ENCODE data around the gene AIG1.
"Not testable (repeated sequence)": the region's sequence is repeated elsewhere in the genome, so short reads cannot be mapped to it uniquely, and the experiment has no call there.

The AIG1 gene

GRCh38 chr6:143055891-143056290 lies 4.8 kb upstream of the AIG1 start:
- DNase-seq (ENCODE audit: low read depth in 3 of 3), result no peak

GRCh38 chr6:143058987-143059386 lies 1.7 kb upstream of the AIG1 start:
- no peak for DNase-seq (ENCODE audit: low read depth in 3 of 3)

GRCh38 chr6:143059663-143060353 lies 881 bp upstream of the AIG1 start:
- DNase-seq (ENCODE audit: low read depth in 3 of 3), result peak in 2 of 3 donors; percentile 11 to 20

- DNase-seq (ENCODE audit: low read depth in 3 of 3), result peak; percentile 30 to 65 (median 56)
These were observed 309 bp upstream of the AIG1 start for GRCh38 chr6:143060354-143060805.

- no peak for DNase-seq (ENCODE audit: low read depth in 3 of 3)
These were observed 1.1 kb downstream of the AIG1 start for GRCh38 chr6:143061597-143062385.

- no peak for DNase-seq (ENCODE audit: low read depth in 3 of 3)
These were observed 1.9 kb downstream of the AIG1 start for GRCh38 chr6:143062551-143062950.

GRCh38 chr6:143063631-143064030 lies 2.9 kb downstream of the AIG1 start:
- DNase-seq (ENCODE audit: low read depth in 3 of 3), result no peak

- no peak for DNase-seq (ENCODE audit: low read depth in 3 of 3)
These were observed 3.6 kb downstream of the AIG1 start for GRCh38 chr6:143064271-143064670.

- no peak for DNase-seq (ENCODE audit: low read depth in 3 of 3)
These were observed 4.4 kb downstream of the AIG1 start for GRCh38 chr6:143064951-143065683.

- no peak for DNase-seq (ENCODE audit: low read depth in 3 of 3)
These were observed 7.3 kb downstream of the AIG1 start for GRCh38 chr6:143068001-143068400.

GRCh38 chr6:143074101-143074500 lies 13.4 kb downstream of the AIG1 start:
- DNase-seq (ENCODE audit: low read depth in 3 of 3), result no peak

- no peak for DNase-seq (ENCODE audit: low read depth in 3 of 3)
These were observed 14.1 kb downstream of the AIG1 start for GRCh38 chr6:143074670-143075318.

- no peak for DNase-seq (ENCODE audit: low read depth in 3 of 3)
These were observed 18.0 kb downstream of the AIG1 start for GRCh38 chr6:143078468-143079324.

- DNase-seq (ENCODE audit: low read depth in 3 of 3), result no peak
These were observed 18.6 kb downstream of the AIG1 start for GRCh38 chr6:143079325-143079640.

GRCh38 chr6:143082274-143082673 lies 21.6 kb downstream of the AIG1 start:
- DNase-seq (ENCODE audit: low read depth in 3 of 3), result not testable (repeated sequence)

- DNase-seq (ENCODE audit: low read depth in 3 of 3), result not testable (repeated sequence)
These were observed 23.3 kb downstream of the AIG1 start for GRCh38 chr6:143084019-143084418.

GRCh38 chr6:143087335-143087734 lies 26.6 kb downstream of the AIG1 start:
- DNase-seq (ENCODE audit: low read depth in 3 of 3), result not testable (repeated sequence)

GRCh38 chr6:143087856-143088255 lies 27.2 kb downstream of the AIG1 start:
- no peak for DNase-seq (ENCODE audit: low read depth in 3 of 3)

- no peak for DNase-seq (ENCODE audit: low read depth in 3 of 3)
These were observed 29.8 kb downstream of the AIG1 start for GRCh38 chr6:143090314-143091044.

GRCh38 chr6:143092768-143093167 lies 32.1 kb downstream of the AIG1 start:
- DNase-seq (ENCODE audit: low read depth in 3 of 3), result no peak
